GOT3 (cell line): ENCODE results near the gene FBXO11.
"Not testable (repeated sequence)": the region's sequence is repeated elsewhere in the genome, so short reads cannot be mapped to it uniquely, and the experiment has no call there.

Experiments used
- DNase-seq: peaks from one replicate; lab custom pipeline; 2025; ENCODE audit warnings: mixed read lengths; lab: John Stamatoyannopoulos, UW

FBXO11 gene

DNA sequence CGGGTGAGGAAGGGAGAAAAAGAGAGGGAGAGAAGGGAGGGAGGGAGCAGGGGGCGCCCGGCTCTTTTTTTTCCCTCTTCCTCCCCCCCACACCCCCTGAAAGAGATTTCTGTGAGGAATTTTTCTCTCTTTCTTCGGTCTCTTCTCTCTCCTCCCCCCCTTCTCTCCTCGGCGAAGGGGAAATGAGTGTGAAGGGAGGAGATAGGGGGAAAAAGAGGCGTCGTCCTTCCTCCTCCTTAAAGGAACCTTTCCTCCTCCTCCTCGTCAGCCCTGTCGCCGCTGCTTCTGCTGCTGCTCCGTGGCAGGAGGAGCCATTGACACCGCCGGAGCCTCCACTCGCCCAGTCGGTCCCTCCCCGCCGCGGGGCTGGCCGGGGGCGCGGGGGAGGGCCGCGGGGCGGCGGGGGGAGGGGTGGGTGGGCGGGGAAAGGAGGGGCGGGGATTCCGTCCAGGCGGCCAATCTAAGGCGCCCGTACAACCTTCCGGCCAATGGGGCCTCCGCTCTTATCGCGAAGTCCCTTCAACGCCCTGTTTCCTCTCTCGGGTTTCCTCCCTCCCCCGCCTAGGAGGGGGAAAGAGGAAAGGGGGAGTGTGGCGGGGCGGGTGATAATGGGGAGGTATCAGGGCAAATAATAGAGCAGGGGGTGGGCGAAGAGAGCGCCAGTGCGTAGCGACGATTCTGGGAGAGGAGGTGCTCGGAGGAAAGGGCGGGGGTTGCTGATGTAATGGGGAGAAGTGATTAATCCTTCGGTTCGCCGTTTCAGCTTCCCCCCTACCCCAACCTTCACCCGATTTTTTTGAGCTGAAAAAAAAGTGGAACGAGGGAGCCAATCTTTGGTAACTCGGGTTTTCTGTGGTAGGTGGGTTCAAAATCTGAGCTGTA lies at the start of gene FBXO11:
Gene FBXO11 (minus strand): TSS at position 342 of the 882 bp plus-strand sequence. CDS start 778 bp downstream, outside the sequence.
- peak; percentile 86 for DNase-seq

DNA sequence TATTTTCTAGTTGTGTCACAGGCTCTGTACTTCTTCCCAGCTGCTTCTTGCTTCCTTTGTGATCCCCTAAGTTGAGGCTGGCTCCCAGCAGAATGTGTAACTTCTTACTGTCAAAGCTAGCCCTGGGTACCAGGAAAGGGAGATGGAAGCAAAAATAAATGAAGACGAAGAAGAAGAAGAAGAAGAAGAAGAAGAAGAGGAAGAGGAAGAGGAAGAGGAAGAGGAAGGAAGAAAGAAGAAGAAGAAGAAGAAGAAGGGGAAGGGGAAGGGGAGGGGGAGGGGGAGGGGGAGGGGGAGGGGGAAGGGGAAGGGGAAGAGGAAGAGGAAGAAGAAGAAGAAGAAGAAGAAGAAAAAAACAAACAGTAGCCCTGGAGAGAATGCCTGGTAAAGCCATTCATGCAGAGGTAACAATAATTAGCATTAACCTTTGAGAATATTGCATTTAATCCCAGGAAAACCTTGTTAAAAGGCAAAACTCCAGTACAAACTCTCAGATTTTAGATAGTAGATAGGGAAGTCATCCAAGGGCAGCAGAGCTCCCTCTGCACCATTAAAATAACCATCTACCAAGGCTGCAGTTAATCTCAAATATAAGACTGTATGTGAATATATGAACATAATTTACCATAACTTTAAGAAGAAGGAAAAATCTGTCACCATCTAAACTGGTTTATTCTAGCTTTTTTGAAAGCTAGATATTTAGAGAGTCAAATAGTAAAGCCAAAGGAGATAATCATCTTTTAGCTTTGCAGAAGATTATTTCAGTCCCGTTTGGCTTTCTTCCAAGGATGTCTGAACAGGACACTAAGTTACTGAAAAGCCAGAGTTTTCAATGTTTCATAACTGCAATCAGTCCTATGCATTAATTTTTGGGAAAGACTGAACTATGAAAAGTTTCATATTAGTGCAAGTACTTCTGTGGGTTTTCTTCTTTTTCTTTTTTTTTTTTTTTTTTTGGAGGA lies 44.3 kb upstream of the FBXO11 start:
- DNase-seq, result no peak

DNA sequence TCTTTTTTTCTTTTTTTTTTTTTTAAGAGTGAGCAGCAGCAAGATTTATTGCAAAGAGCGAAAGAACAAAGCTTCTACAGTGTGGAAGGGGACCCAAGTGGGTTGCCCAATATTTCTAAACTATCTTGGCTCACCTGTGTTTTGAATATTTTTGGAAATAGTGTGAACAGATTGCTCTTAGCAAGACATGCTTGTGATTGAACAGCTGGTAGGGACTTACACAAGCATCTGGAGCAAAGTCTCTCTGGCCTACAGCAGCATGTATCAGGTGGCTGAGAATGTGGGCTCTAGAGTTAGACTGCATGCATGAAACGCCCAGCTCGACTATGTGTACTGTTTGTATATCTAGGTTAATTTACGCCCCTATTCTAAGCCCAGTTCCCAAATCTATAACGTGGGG lies 40.3 kb upstream of the FBXO11 start:
- DNase-seq, result no peak

DNA sequence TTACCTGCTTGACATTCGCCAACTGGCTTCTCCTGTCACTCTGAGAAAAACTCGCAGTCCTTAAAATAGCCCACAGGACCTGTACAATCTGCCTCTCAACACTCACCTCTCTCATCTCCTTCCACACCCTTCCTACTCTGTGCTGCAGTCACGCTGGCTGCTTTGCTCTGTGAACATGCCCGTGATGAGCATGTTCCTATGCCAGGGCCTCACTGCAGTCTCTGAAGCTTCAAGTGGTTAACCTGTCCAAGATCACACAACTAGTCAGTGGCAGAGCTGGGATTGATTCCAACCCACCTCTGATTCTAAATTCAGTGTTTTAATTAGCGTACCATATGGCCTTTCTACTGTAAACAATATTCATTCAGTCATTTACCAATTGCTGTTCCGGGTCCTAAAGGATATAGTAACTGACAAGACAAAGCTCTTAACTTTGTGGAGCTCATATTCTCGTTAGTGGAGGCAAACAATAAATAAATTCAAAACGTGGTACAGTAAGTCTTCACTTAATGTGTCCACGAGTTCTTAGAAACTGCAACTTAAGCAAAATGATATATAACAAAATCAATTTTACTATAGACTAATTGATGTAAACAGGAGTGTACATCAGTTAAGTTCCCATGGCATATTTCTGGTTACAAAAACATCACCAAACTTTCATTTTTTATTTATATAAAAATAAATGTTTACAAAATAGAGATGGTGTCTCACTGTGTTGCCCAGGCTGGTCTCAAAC lies 38.9 kb upstream of the FBXO11 start:
- DNase-seq, result no peak

DNA sequence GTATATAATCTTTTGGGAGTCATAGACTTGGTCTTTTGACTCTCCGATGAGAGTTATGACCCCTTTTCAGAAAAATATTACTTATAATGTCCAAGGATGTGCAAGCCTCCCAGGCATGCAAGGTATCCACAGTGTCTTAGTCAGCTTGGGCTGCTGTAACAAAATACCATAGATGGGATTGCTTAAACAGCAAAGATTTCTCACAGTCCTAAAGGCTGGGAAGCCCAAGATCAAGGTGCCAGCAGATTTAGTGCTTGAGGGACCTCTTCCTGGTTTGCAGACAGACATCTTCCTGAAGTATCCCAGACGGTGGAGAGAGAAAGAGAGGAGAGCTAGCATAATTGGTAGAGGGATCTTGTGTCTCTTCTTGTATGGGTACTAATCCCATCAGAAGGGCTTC lies 35.6 kb upstream of the FBXO11 start:
- DNase-seq, result no peak

DNA sequence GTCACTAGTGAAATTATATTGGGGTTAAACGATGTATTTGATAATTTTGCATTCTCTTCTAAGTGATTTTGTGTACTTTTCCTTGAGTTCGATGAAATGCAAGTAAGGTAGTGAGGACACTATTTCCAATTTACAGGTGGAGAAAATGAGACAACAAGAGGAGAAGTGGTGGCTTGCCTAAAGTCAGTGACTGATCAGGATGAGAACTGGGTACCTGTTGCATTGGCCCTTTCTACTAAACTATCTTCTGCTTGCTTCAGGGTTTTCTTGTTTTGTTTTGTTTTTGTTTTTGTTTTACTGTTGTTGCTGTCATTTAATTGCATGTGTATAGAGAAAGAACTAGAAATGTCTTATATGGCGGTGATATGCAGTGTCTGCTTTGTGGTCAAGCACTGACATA lies 31.4 kb upstream of the FBXO11 start:
- no peak for DNase-seq

DNA sequence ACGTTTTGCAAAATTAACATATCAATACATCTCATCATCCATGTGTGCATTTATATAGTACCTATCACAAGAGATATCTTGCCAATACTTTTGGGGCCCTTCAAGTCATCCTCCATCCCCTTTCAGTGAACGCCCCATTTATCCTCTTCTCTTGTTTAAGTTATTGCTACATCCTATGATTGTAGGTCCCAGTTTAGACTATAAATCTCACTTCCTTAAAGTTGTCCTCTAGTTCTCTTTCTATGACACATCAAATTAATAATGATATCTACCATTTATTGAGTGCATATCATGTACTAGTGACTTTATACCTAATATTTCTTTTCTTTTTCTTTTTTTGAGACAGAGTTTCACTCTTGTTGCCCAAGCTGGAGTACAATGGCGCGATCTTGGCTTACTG lies 28.8 kb upstream of the FBXO11 start:
- no peak for DNase-seq

DNA sequence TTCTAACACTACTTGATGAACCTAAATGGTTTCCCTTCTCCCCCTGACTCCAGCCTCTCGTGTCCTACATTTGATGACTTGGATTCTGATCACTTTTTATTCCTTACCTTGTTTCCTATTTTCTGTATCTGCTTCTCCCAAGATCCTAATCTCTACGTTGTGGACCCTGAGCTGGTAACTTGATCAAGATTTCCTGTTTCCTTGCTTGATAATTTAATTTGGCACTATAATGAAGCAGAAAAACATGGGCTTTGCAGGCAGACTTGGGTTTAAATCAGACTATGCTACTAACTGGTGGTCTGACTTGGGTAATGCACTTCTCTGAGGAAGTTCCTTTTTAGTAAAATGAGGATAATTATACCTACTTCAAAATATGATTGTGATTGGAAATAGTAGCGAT lies 11.7 kb upstream of the FBXO11 start:
- DNase-seq, result no peak

DNA sequence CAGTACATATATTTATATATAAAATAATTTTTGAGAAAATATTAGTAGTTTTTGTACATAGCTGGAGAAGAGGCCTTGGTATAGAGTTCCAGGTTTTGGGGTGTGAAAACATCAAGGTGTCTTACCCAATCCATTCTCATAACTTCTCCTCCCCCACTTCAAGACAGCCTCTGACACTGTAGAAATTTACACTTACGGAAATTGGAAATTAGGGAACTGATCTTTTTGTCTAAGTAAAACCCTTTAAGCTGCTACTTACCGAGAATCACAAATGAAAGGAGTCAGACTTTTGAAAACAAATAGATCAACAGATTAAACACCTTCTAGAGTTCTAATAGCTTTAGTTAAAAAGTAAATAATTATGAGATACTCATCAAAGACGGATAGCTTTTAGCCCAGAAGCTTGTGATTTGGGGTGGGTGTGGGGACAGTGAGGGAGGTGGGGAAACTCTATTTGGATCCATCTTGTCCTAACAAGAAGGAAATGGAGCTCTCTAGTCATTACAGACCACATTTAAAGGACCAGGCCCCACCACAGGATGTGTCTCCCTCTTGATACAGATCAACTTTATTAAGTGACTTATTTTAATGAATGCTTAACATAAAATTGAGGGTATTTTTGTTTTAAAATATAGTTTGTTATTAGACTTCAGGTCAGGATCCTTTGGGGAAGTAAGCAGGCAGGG lies 11.1 kb upstream of the FBXO11 start:
- DNase-seq, result no peak

DNA sequence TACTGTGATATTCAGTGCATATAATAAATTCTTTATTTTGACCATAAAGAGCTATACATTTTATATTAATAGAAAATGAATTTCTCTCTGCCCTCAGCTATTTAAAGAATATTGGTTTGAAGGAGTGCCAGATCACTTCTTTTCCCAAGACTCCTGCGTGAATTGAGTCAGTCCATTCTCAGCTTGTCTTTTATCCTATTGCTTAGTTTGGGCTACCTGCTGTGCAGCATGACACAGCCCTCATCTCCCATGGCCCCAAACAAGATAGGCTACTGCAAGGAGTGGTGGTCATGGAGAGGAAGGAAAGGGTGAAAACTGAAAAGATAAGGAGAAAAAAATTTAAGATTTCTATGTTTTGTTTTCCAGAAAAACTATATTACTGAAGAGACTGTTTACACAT lies 10.1 kb upstream of the FBXO11 start:
- no peak for DNase-seq

DNA sequence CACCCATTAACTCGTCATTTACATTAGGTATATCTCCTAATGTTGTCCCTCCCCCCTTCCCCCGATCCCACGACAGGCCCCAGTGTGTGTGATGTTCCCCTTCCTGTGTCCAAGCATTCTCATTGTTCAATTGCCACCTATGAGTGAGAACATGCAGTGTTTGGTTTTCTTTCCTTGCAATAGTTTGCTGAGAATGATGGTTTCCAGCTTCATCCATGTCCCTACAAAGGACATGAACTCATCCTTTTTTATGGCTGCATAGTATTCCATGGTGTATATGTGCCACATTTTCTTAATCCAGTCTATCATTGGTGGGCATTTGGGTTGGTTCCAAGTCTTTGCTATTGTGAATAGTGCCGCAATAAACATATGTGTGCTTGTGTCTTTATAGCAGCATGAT lies 4.4 kb upstream of the FBXO11 start:
- not testable (repeated sequence) for DNase-seq

DNA sequence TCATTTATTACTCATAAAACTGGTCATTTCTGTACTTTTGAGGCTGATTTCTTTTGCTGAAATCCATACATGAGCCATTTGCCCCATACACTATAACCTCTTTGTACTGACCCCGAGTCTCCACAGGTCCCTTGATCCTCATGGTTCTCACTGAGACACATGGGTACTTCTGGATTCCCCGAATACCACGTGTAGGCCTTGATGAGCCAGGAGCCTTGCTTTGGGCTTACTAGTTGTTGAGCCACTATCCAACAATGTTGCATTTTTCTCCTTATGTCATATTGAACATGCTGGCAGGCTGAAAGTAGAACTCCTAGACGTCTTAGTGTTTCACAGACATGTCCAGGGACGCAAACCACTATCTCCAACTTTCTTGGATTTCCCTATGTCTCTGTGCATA lies 2.4 kb upstream of the FBXO11 start:
- DNase-seq, result no peak

DNA sequence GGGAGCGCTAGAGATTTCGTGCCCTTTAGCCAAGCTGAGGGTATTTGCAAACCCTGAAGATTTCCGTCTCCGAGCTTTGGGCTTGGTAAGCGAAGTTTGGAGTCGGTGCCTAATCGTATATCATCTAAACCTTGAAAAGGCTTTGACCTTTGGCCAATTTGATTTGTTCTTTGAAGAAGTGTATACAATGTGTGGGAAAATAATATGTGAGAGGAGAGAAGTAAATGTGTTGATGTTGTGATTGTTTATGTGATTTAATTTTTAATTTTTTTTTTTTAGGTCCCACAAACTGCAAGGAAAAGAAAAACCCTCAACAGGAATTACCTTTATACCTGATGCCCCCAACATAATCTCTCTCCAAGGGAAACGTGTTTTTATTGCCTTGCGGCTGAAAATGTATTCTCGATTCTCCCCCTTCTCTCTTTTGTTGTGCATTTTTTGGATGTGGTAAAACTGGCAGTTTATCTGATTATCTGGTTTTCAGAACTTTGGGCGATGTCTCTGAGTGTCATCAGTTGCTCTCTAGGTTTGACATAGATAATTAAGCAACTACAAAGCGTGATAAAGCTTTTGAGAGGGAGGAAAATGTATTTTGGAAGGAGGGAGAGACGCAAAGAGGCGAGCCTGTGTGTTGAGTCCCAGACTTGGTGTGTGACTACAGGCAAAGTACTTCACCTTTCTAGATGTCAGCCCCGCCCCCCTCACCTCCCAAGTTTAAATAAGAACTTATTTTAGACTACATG lies 912 bp upstream of the FBXO11 start:
- DNase-seq, result no peak

DNA sequence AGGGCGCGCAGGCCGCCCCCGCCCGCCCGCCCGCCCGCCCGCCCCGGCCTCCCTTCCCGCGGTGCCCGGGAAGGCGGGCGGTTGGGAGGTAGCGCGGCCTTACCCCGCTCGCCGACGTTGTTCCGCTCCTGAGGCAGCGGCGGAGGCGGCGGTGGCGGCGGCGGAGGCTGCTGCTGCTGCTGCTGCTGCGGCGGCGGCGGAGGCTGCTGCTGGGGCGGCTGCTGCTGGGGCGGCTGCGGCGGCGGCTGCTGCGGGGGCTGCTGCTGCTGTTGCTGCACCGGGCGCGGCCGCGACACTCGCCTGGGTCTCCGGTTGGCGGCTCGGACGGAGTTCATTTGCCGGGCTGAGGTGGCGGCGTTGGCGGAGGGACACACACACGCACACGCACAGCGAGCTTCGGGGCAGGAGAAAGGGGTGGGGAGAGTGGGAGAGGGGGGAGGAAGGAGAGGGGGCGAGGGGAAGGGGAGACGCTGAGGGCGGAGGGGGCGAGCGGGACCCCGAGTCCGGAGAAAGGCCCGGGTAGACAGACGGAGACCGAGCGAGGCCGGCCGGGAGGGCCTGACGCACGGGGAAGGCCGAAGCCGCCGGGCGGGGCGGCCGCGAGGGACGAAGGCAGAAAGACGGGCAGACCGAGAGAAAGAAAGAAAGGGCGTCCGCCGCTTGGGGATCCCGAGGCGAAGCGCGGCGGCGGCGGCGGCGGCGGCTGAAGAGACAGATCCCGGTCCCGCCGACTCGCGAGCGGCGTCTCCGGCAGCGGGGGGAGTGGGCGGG lies 727 bp downstream of the FBXO11 start:
- no peak for DNase-seq

DNA sequence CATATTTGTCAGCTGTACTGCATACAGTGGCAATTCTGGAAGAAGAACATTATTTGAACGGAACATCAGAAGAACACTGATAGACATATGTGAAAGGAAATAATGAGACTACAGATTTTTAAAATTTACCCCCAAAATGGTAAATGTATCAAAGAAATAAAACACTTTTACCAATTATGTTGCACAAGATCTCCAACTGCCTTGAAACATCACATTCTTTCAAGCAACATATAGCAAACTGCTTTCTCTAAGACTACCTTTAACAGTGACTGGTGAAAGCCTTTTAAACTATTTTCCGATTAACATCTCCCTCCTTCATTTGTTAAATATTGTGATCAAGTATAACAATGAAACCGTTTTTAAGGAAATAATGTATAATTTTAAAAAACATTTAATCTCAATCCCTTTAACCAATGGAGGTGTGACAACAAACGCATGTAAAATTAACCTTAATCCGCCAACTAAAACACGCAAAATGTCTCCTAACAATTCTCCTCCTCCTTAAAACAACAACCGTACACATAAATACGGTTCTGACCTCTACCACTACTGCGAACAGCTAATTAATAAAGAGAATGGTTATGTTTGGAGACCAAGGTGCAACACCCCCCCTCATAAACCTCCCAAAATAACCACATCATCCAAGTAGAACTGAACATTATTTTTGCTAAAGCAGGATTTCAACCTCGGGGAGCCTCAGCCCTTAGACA lies 2.4 kb downstream of the FBXO11 start:
- no peak for DNase-seq

DNA sequence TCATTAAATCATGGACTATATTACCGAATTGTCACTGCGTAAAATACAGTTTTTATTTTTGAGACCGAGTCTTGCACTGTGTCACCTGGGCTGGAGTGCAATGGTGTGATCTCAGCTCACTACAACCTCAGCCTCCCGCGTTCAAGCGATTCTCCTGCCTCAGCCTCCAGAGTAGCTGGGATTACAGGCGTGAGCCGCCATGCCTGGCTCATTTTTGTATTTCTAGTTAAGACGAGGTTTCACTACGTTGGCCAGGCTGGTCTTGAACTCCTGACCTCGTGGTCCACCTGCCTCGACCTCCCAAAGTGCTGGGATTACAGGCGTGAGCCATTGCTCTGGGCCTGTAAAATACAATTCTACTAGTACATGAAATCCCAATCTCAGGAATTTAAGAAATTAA lies 4.4 kb downstream of the FBXO11 start:
- DNase-seq, result not testable (repeated sequence)

DNA sequence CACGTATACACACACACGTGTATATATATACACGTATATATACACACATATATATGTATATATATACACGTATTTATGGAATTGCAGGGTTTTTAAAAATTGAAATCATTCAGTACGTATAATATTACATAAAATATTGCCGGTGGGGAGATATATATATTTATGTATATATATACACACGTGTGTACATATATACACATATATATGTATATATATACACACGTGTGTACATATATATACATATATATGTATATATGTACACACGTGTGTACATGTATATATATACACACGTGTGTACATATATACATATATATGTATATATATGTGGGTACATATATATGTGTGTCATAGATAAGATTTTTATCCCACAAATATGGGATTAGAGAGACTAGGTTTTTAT lies 5.4 kb downstream of the FBXO11 start:
- no peak for DNase-seq

DNA sequence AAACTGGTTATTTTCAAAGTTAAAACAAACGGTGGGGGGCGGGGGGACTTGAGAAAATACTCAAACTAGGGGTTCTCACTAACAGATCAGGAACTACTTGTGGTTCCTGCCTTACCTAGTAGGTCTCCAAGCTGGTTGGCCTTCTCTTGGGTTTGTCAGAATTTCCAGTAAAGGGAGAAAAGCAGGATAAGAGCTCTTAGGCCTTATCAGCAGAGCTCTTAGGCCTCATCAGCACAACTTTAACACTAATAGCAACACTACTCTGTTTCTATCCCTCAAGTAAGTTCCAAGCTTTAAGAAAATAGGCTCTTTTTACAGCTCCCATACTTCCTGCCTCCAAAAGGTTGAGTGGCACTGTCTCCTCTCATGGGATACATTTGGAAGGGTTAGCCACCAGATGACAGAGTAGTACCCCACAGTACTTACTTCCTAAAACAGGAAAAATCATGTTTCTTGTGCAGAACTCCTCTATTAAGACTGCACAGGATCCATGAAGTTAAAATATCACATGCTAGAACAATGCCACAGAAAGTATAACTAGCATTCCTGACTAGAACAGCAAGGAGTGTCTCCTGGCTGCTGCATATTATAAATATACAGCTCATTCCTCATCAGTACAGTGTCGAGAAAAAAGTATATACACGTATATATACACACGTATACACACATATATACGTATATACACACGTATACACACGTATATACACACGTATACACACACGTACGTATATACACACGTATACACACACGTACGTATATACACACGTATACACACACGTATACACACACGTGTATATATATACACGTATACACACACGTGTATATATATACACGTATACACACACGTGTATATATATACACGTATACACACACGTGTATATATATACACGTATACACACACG lies 6.1 kb downstream of the FBXO11 start:
- no peak for DNase-seq
